ENCODE data around the gene FBXW5.

The FBXW5 gene

GRCh38 chr9:136944519-136945332, at the start of gene FBXW5, which contains the start of gene C8G:
Gene FBXW5 (minus strand): TSS chr9:136944738. CDS start chr9:136944083, 655 bp downstream.
Gene C8G (plus strand): TSS chr9:136945243. CDS start chr9:136945321, 78 bp downstream.
- peak; percentile 56 for DNase-seq (ENCODE audit: low read depth, low spot score)

GRCh38 chr9:136992819-136993369, 48.4 kb upstream of the FBXW5 start:
- no peak for DNase-seq (ENCODE audit: low read depth, low spot score)

- DNase-seq (ENCODE audit: low read depth, low spot score) = no peak
Observed at GRCh38 chr9:136991993-136992818, 47.7 kb upstream of the FBXW5 start, which contains the start of gene PAXX. Gene PAXX (plus strand): TSS chr9:136992422. CDS start chr9:136992444, 22 bp downstream.

- no peak for DNase-seq (ENCODE audit: low read depth, low spot score)
Observed at GRCh38 chr9:136990242-136990911, 45.8 kb upstream of the FBXW5 start.

- DNase-seq (ENCODE audit: low read depth, low spot score) = no peak
Observed at GRCh38 chr9:136988872-136989271, 44.3 kb upstream of the FBXW5 start.

- DNase-seq (ENCODE audit: low read depth, low spot score) = no peak
Observed at GRCh38 chr9:136985853-136986252, 41.3 kb upstream of the FBXW5 start.

- DNase-seq (ENCODE audit: low read depth, low spot score) = no peak
Observed at GRCh38 chr9:136985027-136985602, 40.6 kb upstream of the FBXW5 start.

GRCh38 chr9:136984464-136985026, 40.0 kb upstream of the FBXW5 start:
- DNase-seq (ENCODE audit: low read depth, low spot score) = no peak

- DNase-seq (ENCODE audit: low read depth, low spot score) = no peak
Observed at GRCh38 chr9:136983656-136984314, 39.2 kb upstream of the FBXW5 start.

GRCh38 chr9:136983167-136983566, 38.6 kb upstream of the FBXW5 start:
- no peak for DNase-seq (ENCODE audit: low read depth, low spot score)

GRCh38 chr9:136982232-136983051, 37.9 kb upstream of the FBXW5 start, which contains the start of gene LCNL1:
Gene LCNL1 (plus strand): TSS chr9:136982993. CDS start chr9:136983587, 594 bp downstream.
- no peak for DNase-seq (ENCODE audit: low read depth, low spot score)

GRCh38 chr9:136981588-136982231, 37.2 kb upstream of the FBXW5 start:
- no peak for DNase-seq (ENCODE audit: low read depth, low spot score)

GRCh38 chr9:136980669-136981478, 36.3 kb upstream of the FBXW5 start:
- DNase-seq (ENCODE audit: low read depth, low spot score) = no peak

- no peak for DNase-seq (ENCODE audit: low read depth, low spot score)
Observed at GRCh38 chr9:136979769-136980587, 35.4 kb upstream of the FBXW5 start.

GRCh38 chr9:136978865-136979544, 34.5 kb upstream of the FBXW5 start:
- no peak for DNase-seq (ENCODE audit: low read depth, low spot score)

- no peak for DNase-seq (ENCODE audit: low read depth, low spot score)
Observed at GRCh38 chr9:136978073-136978864, 33.7 kb upstream of the FBXW5 start.
